Measurements from ENCODE around the gene LSMEM2.

DNA sequence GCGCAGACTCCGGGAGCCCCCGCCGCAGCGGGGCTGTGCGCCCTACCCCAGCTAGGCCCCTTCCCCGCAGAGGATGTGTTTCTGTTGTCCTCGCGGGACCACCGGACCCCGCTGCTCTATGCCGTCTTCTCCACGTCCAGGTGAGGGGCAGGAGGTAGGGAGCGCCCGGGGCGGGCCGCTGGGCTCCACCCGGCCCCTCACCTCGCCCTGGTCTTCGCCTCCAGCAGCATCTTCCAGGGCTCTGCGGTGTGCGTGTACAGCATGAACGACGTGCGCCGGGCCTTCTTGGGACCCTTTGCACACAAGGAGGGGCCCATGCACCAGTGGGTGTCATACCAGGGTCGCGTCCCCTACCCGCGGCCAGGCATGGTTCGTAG, 5.2 kb upstream of the LSMEM2 start:
- TF ChIP-seq POLR2A (IDR thresholded peaks at IDR 0.05; ENCODE audit: low read depth, low read length) (no peak), PAX5 (IDR thresholded peaks at IDR 0.05; ENCODE audit: insufficient read depth, low read length, severe bottlenecking) (no peak)

Measured in GM12891 (cell line).